Transverse colon (tissue), 4 donors: ENCODE results near the gene PLAU. TPM values are rescaled to one million over a fixed set of nuclear protein-coding genes. Genes with fewer than 3 reads are reported as not detected.
A peak's percentile ranks its signal among the peaks of the same experiment; 100 is the strongest.

Experiments
- DNase-seq: peaks from one replicate; pipeline ENCODE4 v3.0.0-alpha.2; 2019
- H3K27ac ChIP-seq, 4 donors: fragments of 200-600 bp; sonication (generic); 2 replicates each; pipeline ENCODE4 v1.5.1; 2016 to 2018; ENCODE audit warnings: inconsistent platforms in 4 of 4
- H3K27me3 ChIP-seq: fragments of 200-600 bp; sonication (generic); 2 replicates; pipeline ENCODE4 v1.5.1; 2017; ENCODE audit warnings: inconsistent platforms
- H3K36me3 ChIP-seq, 4 donors: fragments of 200-600 bp; sonication (generic); 2 replicates each; pipeline ENCODE4 v1.5.1; 2017 to 2019; ENCODE audit warnings: inconsistent platforms in 4 of 4
- H3K4me1 ChIP-seq, 4 donors: fragments of 200-600 bp; sonication (generic); 2 replicates each; pipeline ENCODE4 v1.5.1; 2017 to 2020; ENCODE audit warnings: inconsistent platforms in 4 of 4
- H3K4me3 ChIP-seq, 4 donors: fragments of 200-600 bp; sonication (generic); 1 replicate in 1 of 4; 2 replicates in 3 of 4; pipeline versions ENCODE4 v1.5.1 to v1.6.1; 2017 to 2019; ENCODE audit warnings: inconsistent platforms in 4 of 4
- H3K9me3 ChIP-seq, 2 donors: fragments of 200-600 bp; sonication (generic); 2 replicates each; pipeline ENCODE4 v1.5.1; 2017 to 2019; ENCODE audit warnings: inconsistent platforms in 2 of 2
- CTCF ChIP-seq, 5 experiments: fragments of 200-600 bp in 3 of 5; fragments of 450-650 bp in 2 of 5; sonication (generic) in 3 of 5; IDR thresholded peaks; 1 replicate in 2 of 5; 2 replicates in 3 of 5; pipeline ENCODE4 v1.5.1; 2016 to 2017; ENCODE audit warnings: antibody characterized with exemption in 5 of 5, inconsistent platforms in 3 of 5, mild to moderate bottlenecking in 2 of 5, moderate library complexity in 1 of 5
- EP300 ChIP-seq: sonication (generic); formaldehyde crosslinking; IDR thresholded peaks from one replicate; pipeline ENCODE4 v1.6.1; 2017; ENCODE audit warnings: antibody characterized with exemption, low read depth
- POLR2A ChIP-seq: fragments of 450-650 bp; IDR thresholded peaks from one replicate; pipeline ENCODE4 v1.6.1; 2016; ENCODE audit warnings: antibody characterized with exemption, mild to moderate bottlenecking, moderate library complexity
- POLR2AphosphoS5 ChIP-seq, 3 donors: sonication (generic); formaldehyde crosslinking; IDR thresholded peaks; one replicate each; pipeline ENCODE4 v1.6.1; 2016; ENCODE audit warnings: antibody characterized with exemption in 3 of 3
- WGBS, 2 donors: methylation state at CpG; one replicate each; pipeline ENCODE4 v1.1.5; 2018; ENCODE audit warnings: low coverage in 1 of 2; 5-methylcytosine and 5-hydroxymethylcytosine counted together
- in situ Hi-C, 4 donors: fragments of 200-750 bp; cut with MboI; loops; one replicate each; pipeline versions ENCODE4 v1.15.0 to v1.15.1; 2017; ENCODE audit warnings: low sequenced_read_pairs in 3 of 4, low pct_ligation_motif_present in 1 of 4, low pct_unique_long_range_greater_than_20kb in 1 of 4
- intact Hi-C: fragments of 100-400 bp; cut with DNase I; formaldehyde crosslinking; loops from one replicate; pipeline ENCODE4 v1.15.1; 2023; ENCODE audit warnings: low total_unique reads
- total RNA-seq, 4 donors: library from RNA; depleted of rRNA; stranded (reverse); fragments of >200 nt; gene quantifications; one replicate each; pipeline ENCODE4 v1.1.0, GENCODE V29; 2016

The PLAU gene
- total RNA-seq, 4 donors from 2014 or later = 0.75 to 8.0 (median 2.3) TPM

- H3K27me3 ChIP-seq = no peaks in the 10 kb centered on the region
- no peak overlapping the region for H3K4me3 ChIP-seq
- WGBS, 2 donors = 58 to 66% methylated on average over 3 of the region's 3 CpGs
- no peak for TF ChIP-seq CTCF (IDR thresholded peaks at IDR 0.05)
- TF ChIP-seq EP300 = no peak
- no peak for TF ChIP-seq POLR2AphosphoS5 (IDR thresholded peaks at IDR 0.05)
- no peak for TF ChIP-seq POLR2A
- DNase-seq = no peak
- no peaks in the 10 kb centered on the region for H3K36me3 ChIP-seq
- intact Hi-C loops (no loop called here), in situ Hi-C loops (loop anchor here in 1 of 4 donors (5.0 kb wide), 1 partner anchor 49 kb away; no protein-coding TSS in a partner anchor)
- H3K4me1 ChIP-seq = peaks cover 0 to 7% (median 5%) of the 10 kb centered on the region in 4 donors
- no peaks in the 10 kb centered on the region for H3K9me3 ChIP-seq
- H3K27ac ChIP-seq = no peak overlapping the region
These were observed 25.0 kb downstream of the PLAU start for GRCh38 chr10:73935895-73936294.

DNA sequence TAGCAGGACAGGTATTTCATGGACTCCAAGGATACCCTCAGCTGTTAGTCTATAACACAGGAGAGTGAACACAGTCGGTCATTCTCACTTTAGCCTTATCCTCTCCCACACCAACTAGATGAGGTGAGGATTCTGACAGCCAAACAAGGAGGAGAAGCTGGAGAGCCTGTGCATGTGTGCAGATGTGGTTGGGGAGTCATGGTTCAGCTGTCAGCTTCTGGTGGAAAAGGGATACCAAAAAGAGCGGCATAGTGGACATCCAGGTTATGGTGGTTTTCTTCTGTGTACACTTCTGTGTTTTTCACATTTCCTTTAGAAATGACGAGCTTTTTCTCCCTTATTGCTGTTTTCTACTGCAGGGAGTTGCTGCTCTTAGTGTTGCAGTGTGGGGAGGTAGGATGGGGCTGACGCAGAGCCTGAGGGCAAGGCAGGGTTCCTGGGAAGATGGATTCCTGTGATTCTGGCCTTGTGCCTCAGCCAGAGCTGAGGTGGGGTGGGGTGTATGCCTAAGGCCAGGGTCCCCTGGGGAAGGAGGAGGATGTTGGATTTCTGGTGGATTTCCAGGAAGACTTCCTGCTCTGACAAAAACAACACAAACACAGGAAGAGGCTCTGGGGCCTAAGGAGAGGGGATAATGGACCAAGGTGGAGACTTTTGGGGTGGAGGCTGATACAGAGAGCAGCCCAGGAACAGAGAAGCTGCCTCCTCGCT lies 26.6 kb downstream of the PLAU start:
- DNase-seq = no peak
- H3K4me1 ChIP-seq = peaks cover 0 to 9% (median 8%) of the 10 kb centered on the region in 4 donors
- H3K9me3 ChIP-seq = no peaks in the 10 kb centered on the region
- in situ Hi-C loops = loop anchor here in 1 of 4 donors (5.0 kb wide), 1 partner anchor 50 kb away; no protein-coding TSS in a partner anchor
- no peak overlapping the region for H3K4me3 ChIP-seq
- 81% methylated on average over 5 of the region's 5 CpGs; no CpG with 5 or more reads in 1 of the 2 donors for WGBS, 2 donors
- intact Hi-C loops = loop anchor here (1.0 kb wide), 1 partner anchor 25 kb away; no protein-coding TSS in a partner anchor
- H3K36me3 ChIP-seq = no peaks in the 10 kb centered on the region
- TF ChIP-seq POLR2AphosphoS5 (IDR thresholded peaks at IDR 0.05) (no peak), CTCF (IDR thresholded peaks at IDR 0.05) (no peak), EP300 (no peak), POLR2A (no peak)
- H3K27me3 ChIP-seq = no peaks in the 10 kb centered on the region
- H3K27ac ChIP-seq = no peak overlapping the region

DNA sequence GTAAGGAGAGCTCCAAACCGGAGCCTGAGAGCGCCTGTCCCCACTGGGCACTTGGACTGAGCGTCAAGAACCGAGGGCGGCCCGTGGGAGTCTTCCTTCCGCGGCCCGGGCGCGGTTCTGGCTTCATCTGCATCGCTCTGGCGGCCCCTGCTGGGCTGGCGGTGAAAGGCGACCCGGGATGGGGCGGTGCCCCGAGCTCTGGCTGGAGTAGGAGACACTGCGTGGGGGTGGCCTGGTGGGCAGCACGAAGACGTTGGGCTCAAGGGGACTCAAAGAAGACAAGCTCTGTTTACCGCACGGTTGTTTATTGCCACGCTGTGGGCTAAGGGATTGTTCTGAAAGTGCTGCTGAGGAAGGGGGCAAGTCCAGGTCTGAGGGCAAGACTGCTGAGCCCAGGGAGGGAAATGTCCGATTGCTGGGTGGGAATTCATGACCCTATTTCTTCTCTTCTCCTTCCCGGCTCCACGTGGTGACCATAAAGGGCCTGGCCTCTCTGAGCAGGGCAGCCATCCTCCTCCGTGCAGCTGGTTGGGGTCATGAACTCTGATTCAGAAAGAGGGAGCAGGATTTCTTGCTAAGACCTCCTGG lies 29.8 kb downstream of the PLAU start:
- Histone ChIP-seq H3K27ac (peak overlapping the region; percentile 57 to 67 (median 66)), H3K36me3 (no peaks in the 10 kb centered on the region), H3K9me3 (no peaks in the 10 kb centered on the region), H3K4me3 (peak overlapping the region in 2 of 4 donors; percentile 9 to 47), H3K27me3 (no peaks in the 10 kb centered on the region), H3K4me1 (peaks cover 0 to 9% (median 8%) of the 10 kb centered on the region in 4 donors)
- peak; percentile 89 for DNase-seq
- TF ChIP-seq EP300 (no peak), POLR2A (no peak), POLR2AphosphoS5 (IDR thresholded peaks at IDR 0.05) (no peak), CTCF (IDR thresholded peaks at IDR 0.05) (peak; percentile 92 to 95 (median 95))
- intact Hi-C loops (loop anchor here (2.0 kb wide), 1 partner anchor 54 kb away; no protein-coding TSS in a partner anchor), in situ Hi-C loops (loop anchor here in 2 of 4 donors (10.0 kb wide), 1 partner anchor 56 kb away; no protein-coding TSS in a partner anchor)
- whole genome bisulfite sequencing, 2 donors = 3% methylated on average over 28 of the region's 28 CpGs; no CpG with 5 or more reads in 1 of the 2 donors

- Histone ChIP-seq H3K27me3 (no peaks in the 10 kb centered on the region), H3K27ac (peak overlapping the region in 3 of 4 donors; percentile 57 to 67 (median 65)), H3K36me3 (no peaks in the 10 kb centered on the region), H3K9me3 (no peaks in the 10 kb centered on the region), H3K4me1 (peaks cover 0 to 9% (median 8%) of the 10 kb centered on the region in 4 donors), H3K4me3 (no peak overlapping the region)
- TF ChIP-seq CTCF (IDR thresholded peaks at IDR 0.05) = no peak
- no peak for TF ChIP-seq EP300
- no peak for TF ChIP-seq POLR2A
- TF ChIP-seq POLR2AphosphoS5 (IDR thresholded peaks at IDR 0.05) = no peak
- in situ Hi-C loops = loop anchor here in 2 of 4 donors (10.0 kb wide), 1 partner anchor 56 kb away; no protein-coding TSS in a partner anchor
- no peak for DNase-seq
- 92 to 100% methylated on average over 1 to 2 of the region's 2 CpGs for WGBS, 2 donors
- intact Hi-C loops = loop anchor here (2.0 kb wide), 1 partner anchor 54 kb away; no protein-coding TSS in a partner anchor
These were observed 30.4 kb downstream of the PLAU start for GRCh38 chr10:73941300-73941699.
